Activated T-cell treated with anti-CD3 and anti-CD28 coated beads for 1 hour (primary cell): Measurements from ENCODE around the gene PCLO.

ENCODE experiments used
- DNase-seq: peaks from one replicate; pipeline ENCODE4 v3.0.0-alpha.2; 2020; ENCODE audit warnings: low read depth

The PCLO gene, protein sequence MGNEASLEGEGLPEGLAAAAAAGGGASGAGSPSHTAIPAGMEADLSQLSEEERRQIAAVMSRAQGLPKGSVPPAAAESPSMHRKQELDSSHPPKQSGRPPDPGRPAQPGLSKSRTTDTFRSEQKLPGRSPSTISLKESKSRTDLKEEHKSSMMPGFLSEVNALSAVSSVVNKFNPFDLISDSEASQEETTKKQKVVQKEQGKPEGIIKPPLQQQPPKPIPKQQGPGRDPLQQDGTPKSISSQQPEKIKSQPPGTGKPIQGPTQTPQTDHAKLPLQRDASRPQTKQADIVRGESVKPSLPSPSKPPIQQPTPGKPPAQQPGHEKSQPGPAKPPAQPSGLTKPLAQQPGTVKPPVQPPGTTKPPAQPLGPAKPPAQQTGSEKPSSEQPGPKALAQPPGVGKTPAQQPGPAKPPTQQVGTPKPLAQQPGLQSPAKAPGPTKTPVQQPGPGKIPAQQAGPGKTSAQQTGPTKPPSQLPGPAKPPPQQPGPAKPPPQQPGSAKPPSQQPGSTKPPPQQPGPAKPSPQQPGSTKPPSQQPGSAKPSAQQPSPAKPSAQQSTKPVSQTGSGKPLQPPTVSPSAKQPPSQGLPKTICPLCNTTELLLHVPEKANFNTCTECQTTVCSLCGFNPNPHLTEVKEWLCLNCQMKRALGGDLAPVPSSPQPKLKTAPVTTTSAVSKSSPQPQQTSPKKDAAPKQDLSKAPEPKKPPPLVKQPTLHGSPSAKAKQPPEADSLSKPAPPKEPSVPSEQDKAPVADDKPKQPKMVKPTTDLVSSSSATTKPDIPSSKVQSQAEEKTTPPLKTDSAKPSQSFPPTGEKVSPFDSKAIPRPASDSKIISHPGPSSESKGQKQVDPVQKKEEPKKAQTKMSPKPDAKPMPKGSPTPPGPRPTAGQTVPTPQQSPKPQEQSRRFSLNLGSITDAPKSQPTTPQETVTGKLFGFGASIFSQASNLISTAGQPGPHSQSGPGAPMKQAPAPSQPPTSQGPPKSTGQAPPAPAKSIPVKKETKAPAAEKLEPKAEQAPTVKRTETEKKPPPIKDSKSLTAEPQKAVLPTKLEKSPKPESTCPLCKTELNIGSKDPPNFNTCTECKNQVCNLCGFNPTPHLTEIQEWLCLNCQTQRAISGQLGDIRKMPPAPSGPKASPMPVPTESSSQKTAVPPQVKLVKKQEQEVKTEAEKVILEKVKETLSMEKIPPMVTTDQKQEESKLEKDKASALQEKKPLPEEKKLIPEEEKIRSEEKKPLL (N-terminal part only)

DNA sequence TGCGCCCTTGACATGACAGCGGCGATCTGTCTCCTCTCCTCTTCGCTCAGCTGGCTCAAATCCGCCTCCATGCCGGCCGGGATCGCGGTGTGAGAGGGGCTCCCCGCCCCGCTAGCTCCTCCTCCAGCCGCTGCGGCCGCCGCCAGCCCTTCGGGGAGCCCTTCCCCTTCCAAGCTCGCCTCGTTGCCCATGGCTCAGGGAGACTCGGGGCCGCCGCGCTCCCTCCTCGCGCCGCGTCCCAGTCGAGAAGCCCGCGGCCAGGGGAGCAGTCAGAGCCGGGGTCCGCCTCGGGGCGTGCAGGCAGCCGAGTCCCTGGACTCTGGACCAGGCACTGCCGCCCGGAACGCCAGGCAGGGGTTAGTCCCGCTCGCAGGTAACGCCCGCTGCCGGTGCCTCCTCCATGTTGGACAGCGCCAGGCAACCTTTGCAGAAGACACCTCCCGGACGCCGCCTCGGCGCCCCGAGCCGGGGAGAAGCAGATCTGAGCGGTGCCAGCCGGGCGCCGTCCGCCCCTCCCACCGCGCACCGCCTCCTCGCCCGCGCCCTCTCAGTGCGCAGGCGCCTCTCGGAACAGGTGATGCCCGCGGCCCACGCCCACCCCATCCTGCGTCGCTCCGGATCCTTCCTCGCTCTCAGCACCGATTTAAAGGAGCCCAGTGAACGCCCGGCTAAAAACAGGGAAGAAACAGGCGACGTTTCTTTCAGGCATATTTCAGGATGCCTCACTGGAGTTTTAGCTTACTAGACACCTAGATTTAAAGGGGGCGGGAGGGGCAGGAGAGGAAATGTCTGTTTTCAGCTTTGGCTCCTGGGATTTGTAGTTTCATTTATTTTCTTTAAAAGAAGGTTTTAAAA is at the start of gene PCLO:
PCLO (minus strand) TSS at position 483 of the 855 bp plus-strand sequence; CDS start at position 191, 292 bp downstream.
- DNase-seq: peak; percentile 3

DNA sequence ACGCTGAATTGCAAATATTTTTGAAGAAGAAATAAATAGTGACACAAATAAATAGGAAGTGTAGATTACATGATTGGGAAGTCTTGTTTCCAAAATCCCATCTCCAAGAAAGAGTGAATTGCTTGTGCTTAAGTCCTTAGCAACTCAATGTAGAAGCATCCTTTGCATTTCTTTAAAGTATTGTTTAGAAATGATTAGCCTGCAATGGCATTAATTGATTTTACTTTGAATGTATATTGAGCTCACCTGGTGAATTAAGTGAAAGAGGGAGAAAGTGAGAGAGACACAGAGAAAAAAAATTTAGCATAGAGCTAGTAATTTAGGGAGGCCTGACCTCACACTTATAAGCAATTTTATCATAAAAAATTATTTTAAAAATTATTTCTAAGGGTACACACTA is 49.0 kb upstream of the PCLO start:
- no peak for DNase-seq

DNA sequence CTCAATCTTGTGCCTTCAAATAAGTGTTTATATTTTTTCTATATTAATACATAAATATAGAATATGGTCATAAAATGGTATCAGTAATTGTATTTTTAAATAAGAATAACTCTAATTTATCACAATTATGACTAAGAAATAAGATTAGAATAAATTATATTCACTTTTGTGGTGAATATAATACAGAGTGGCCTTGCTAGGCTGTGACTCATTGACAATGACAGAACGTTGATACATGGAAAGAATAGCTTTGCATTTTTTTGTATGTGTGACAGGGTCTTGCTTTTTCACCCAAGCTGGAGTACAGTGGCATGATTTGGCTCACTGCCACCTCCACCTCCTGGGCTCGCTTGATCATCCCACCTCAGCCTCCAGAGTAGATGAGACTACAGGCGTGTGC is 47.8 kb upstream of the PCLO start:
- DNase-seq: no peak

DNA sequence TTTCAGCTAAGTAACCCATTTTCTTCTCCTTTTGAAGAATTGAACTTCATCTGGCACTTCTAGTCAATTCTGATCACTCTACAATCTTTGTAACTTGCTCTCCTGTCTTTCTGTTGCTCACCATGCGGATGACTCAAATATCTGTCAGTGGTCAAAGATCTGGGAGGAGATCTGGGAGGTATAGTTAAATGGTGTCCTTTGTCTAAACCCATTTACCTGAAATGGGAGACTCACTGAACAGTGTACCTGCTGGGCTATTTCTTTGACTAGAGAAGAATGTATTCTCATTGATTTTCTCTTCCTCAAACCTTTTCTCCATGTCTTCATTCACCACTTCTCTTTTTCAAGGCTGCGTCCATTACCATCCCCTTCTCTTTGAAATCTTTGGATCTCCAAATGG is 42.0 kb upstream of the PCLO start:
- no peak for DNase-seq

DNA sequence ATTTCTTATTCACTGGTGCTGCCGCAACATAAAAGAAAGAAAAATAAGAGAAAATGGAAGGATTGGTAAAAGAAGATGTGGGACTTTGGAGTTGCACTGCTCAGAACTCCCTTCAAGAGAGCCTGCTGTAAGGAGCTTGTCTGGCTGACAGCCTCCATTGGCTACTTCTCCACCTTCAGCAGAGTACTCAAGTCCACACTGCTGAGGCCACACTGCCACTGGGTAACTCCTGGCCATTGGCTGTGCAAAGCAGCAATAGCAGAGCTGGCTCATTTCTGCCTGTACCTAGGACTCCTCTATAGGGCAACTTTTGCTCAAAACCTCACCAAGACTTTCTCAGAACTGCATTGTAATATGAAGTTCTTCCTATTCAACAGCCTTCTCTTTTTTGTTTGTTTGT is 38.7 kb upstream of the PCLO start:
- no peak for DNase-seq

DNA sequence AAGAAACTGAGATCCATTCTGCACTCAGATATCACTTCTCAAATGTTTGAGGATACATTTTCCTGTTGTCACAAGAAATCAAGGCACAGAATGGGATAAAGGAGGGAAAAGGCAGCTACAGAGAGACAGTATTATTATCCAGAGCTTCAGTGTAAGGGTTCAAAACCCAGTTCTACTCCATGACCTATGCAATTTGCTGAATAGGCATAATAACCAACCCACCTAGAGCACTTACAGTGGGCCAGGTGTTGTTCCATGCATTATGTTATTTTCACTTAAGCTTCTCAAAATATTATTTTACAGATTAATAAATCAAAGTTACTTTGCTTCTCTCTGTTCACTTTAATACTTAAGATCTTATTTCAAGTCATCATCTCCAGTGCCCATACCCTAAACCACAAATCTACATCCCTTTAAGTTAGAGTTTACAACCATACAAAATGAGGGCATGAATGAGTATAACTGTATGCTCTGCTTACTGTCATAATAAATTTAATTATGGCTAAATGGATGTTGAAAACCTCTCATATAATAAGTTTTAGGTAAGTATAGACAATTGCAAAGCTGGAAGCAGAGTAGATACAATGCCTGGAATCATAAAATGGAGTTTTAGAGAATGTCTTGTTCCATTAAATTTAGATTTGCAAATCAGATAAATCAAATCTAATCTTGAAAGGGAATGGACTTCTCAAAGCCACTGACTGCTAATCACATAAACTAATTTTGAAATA is 28.1 kb upstream of the PCLO start:
- no peak for DNase-seq

DNA sequence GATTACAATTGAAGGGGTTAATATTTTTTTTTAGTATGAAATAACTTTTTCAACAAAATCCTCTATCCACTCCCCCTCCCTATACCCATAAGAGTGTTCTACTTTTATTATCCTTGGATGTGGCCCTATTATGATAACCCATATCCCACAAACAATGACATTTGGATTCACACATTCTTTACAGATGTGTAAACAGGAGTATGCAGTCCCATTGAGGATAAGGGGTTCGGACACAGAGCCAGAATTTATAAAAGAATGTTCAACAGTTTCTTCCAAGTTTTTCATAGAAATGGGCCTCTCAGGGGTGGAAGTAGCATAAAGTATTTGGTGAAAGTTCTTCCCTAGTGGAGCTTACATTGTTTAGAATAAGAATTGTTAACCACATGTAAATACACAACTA is 16.1 kb upstream of the PCLO start:
- no peak for DNase-seq

DNA sequence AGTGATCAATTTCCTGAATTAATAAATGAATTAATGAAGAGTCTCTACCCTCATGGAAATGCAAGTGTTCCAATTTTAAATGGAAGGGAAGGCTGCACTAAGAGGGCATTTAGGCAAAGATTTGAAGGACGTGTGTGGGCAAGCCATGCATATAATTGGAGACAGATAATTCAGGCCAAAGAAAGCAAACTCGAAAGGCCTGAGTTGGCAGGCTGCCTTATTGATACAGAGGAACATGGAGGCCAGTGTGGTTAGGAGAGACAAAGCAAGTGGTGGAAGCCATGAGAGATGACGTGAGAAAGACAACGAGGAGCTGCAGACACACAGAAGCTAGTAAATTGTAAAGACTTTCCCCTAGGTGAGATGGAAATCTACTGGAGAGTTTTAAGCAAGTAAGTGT is 15.4 kb upstream of the PCLO start:
- no peak for DNase-seq

DNA sequence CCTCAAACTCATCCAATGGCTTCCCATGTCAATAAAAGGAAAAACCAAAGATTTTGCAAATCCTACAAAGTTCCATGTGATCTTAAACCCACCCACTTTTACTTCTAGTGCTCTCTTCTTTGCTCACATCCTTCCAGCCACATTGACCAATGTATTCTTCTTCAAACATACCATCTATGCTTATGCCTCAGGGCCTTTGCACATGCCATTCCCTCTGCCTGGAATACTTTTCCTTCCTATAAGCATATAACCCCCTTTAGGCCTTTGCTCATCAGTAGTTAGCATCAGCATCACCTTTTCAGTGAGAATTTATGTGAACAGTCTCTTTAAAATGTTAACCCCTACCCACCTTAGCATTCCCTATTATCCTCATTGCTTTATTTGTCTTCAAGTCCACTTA is 11.0 kb upstream of the PCLO start:
- DNase-seq: no peak

DNA sequence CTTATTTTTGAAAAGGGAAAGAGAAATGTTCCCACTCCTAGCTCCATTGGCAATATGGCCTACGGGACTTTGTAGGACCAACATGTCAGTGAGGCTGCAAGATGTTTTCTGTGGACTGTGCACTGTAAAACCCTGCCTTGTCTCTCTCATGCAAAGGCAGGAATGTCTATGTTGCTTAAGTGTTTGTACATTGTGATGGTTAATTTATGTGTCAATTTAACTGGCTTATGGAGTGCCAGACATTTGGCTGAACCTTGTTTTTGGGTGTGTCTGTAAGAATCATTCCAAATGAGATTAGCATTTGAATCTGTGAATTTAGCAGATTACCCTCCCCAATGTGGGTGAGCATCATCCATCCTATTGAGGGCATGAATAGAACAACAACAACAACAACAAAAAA is 4.1 kb upstream of the PCLO start:
- DNase-seq: no peak

DNA sequence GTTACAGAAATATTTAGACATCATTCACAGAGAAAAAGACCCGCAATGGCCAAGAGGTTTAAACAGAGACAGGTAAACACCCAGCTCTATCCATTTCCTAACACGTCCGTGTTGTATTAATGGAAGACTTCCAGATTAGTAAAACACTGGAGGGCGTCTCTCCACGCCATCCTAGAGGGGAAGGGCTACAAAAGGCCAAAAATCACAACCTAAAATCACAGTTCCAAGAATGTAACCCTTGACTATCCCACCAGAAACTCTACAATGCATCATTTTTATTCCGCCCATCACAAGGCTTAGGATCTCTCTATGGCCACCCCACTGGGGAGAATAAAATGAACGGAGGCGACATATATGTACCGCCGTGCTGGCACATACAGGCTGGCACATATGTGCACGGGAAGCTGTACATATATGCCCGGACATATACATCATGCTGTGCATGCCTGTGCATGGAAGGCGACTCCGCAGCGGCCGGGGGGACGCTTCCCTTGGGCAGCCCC is 734 bp downstream of the PCLO start:
- no peak for DNase-seq

DNA sequence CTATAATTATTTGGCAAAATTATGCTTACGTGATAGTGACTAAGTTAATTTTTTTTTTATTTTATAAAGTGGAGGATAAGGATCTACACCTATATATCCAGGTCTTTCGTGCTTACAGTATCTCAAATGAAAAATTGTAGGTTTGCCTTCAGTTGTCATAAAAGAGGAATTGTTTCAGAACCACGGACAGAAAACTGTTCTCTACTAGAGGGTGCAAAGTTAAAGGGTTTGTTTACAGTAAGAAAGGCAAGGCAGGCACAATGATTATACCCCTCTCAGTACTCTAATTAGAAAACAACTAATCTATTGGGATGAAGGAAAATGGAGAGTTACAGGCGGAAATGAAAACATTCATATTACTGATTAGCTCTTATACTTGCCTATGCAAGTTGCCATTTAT is 1.5 kb downstream of the PCLO start:
- DNase-seq: no peak

DNA sequence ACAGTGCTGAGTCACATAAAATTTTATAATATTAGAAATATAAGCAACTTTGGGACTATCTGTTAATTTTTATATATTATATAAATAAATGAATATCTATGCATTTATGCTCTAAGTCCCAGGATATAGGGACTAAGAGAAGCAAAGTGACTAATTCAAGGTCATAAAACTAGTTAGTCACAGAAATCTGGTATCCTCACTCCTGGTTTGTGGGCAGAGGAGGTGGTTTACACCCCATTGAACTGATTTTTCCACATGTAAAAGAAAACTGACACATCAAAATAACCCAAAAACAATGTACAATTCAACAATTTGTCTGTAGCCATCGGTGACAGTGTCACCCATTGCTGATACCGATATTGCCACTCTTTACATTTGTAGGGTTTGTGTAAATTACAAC is 3.0 kb downstream of the PCLO start:
- no peak for DNase-seq

DNA sequence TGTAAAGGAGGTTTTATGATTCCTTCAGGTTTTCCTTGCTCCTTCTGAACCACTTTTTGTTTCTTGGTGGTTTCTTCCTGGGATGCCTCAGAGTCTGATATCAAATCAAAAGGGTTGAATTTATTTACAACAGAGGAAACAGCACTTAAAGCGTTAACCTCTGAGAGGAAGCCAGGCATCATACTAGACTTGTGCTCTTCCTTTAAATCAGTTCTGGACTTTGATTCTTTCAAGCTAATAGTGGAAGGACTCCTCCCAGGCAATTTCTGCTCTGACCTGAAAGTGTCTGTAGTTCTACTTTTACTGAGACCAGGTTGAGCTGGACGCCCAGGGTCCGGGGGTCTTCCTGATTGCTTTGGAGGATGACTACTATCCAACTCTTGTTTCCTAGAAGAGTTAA is 6.7 kb downstream of the PCLO start:
- DNase-seq: no peak

DNA sequence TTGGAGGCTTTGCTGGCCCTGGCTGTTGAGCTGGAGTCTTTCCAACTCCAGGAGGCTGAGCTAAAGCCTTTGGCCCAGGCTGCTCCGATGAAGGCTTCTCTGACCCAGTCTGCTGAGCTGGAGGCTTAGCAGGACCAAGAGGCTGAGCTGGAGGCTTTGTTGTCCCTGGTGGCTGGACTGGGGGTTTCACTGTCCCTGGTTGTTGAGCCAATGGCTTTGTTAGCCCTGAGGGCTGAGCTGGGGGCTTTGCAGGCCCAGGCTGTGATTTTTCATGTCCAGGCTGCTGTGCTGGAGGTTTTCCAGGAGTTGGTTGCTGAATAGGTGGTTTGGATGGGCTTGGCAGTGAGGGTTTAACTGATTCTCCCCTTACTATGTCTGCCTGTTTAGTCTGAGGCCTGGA is 7.3 kb downstream of the PCLO start:
- no peak for DNase-seq

DNA sequence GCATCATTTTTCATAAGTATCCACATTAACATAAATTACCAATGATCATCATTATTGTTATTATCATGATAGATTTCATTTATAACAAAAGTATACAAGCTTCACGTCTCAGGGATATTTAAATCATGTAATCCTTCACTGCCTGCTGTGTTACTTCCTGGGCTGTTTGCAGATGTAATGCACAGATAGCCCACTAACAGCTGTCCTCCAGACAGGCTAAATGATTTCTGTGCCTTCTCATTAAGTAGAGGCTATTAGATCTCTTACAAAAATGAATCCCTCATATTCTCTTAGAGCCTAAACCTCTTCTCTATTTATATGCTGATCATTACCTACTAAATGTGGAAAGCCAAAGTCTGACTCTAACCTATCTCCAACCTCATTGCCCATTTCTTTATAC is 9.3 kb downstream of the PCLO start:
- DNase-seq: no peak

DNA sequence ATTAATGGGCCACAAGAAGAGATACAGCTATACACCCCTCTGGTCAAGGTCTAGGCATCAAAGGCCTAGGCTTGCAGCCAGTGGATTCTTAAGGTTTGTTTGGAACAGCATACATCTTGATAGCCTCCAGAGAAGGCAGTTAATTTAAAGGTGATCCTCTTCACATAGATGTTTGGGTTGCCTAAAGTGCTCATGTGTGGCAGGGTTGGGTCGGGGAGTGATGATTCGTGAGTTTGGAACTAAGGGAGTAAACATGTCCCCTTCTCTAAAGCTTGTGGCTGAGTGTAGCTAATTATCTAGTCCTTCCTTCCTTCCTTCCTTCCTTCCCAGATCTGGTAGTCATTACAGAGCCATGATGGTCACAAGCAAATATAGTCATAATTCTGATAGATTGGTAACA is 12.4 kb downstream of the PCLO start:
- DNase-seq: no peak

DNA sequence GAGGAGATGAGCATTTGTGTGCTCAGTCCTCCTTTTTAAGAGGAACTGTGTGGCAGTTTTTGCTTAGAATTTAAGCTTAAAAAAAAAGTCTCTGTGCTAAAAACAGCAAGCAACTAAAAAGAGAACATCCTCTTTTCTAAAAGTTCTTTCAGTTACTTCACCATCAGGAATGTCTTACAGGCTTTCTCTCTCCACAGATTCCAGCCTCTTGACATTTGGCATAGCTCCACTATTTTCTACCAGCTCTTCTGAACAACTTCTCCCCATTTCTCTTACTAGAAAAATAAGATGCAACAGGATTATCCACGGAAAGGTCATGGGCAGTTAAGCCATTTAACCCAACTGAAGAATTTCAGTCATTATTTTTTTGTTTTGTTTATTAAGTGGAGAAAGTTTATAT is 13.2 kb downstream of the PCLO start:
- DNase-seq: no peak

DNA sequence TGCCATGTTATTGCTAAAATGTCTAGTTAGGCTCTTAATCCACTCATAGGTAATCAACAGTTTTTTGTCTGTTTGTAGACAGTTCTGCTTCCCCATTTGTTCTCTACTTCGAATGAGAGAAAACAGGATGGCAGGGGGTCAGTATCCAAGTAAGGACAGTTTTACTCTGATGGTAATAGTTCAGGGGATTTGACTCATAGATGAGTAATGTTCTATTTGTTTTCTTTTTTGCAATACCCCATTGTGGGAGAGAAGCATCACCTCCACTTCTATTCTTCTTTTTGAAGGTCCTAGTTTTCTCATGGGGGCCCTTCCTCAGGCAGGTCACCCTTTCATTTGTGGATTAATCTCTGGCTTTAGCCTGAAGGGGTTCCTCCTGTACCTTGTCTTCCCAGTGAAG is 13.9 kb downstream of the PCLO start:
- DNase-seq: no peak

DNA sequence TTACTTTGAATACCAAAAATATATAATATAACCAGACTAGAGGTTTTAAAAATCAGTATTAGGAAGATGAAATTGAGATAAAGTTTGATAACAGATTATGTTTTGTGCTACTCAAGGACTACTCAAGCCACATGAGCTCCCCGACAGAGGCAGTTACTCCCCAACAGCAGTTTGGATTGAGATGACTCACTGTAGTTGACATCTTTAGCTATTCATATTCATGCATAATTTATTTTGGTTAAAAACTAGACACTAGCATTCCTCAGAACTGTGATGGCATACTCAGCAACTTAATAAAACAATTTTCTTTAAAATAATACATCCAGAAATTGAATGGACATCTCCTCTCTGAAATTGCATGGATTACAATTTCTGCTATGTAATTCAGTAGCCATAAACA is 19.6 kb downstream of the PCLO start:
- no peak for DNase-seq

DNA sequence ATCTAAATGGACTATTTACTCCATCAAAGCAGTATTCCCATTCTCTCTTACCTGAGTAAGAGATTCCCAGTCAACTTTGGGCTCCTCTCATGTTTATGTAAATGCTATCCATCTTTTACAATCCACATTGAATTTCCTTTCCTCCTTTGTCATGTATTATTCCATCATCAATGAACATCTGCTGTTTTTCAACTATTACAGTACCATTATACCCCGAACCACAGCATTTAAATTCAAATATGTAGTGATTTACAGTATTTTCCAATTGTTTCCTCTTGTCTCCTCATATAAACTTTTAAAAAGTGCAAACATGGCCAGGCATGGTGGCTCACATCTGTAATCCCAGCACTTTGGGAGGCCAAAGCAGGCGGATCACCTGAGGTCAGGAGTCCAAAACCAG is 20.3 kb downstream of the PCLO start:
- no peak for DNase-seq
